Mesenchymal stem cell (in vitro differentiated cells and primary cell): ENCODE measurements around the gene KYAT1.
"Not testable (repeated sequence)": the region's sequence is repeated elsewhere in the genome, so short reads cannot be mapped to it uniquely, and the experiment has no call there.

ENCODE experiments used
- DNase-seq: peaks from one replicate; pipeline ENCODE4 v3.0.0-alpha.2; 2013
- H2AFZ ChIP-seq: one replicate; pipeline ENCODE4 v1.6.1; 2013; ENCODE audit warnings: low read depth, mild to moderate bottlenecking, control low read depth, inconsistent platforms, low read length, moderate library complexity
- H2AK5ac ChIP-seq: 2 replicates; pipeline ENCODE4 v1.6.1; 2013; ENCODE audit warnings: low read length, moderate library complexity, mild to moderate bottlenecking, inconsistent platforms; ENCODE audit not compliant: severe bottlenecking
- H2BK120ac ChIP-seq: one replicate; pipeline ENCODE4 v1.6.1; 2013; ENCODE audit warnings: low read depth, mild to moderate bottlenecking, inconsistent platforms, low read length, moderate library complexity
- H2BK12ac ChIP-seq, 2 experiments: one replicate each; pipeline ENCODE4 v1.6.1; 2013; ENCODE audit warnings: inconsistent platforms in 2 of 2, low read length in 2 of 2, mild to moderate bottlenecking in 2 of 2, moderate library complexity in 2 of 2, control low read depth in 1 of 2
- H2BK15ac ChIP-seq: one replicate; pipeline ENCODE4 v1.6.1; 2013; ENCODE audit warnings: mild to moderate bottlenecking, low read depth, inconsistent platforms; ENCODE audit not compliant: poor library complexity, severe bottlenecking
- H2BK5ac ChIP-seq: 2 replicates; pipeline ENCODE4 v1.6.1; 2013; ENCODE audit warnings: low read depth, mild to moderate bottlenecking, low read length, control low read depth, inconsistent platforms; ENCODE audit not compliant: poor library complexity, severe bottlenecking
- H3K14ac ChIP-seq, 2 experiments: one replicate each; pipeline ENCODE4 v1.6.1; 2013; ENCODE audit warnings: inconsistent platforms in 2 of 2, low read length in 2 of 2, control low read depth in 1 of 2, mild to moderate bottlenecking in 1 of 2, moderate library complexity in 1 of 2
- H3K18ac ChIP-seq, 2 experiments: one replicate each; pipeline ENCODE4 v1.6.1; 2013; ENCODE audit warnings: inconsistent platforms in 2 of 2, low read length in 2 of 2, control low read depth in 1 of 2, low read depth in 1 of 2, mild to moderate bottlenecking in 1 of 2
- H3K23ac ChIP-seq, 2 experiments: one replicate each; pipeline ENCODE4 v1.6.1; 2013; ENCODE audit warnings: inconsistent platforms in 2 of 2, low read length in 2 of 2, mild to moderate bottlenecking in 2 of 2, moderate library complexity in 2 of 2, control low read depth in 1 of 2
- H3K27ac ChIP-seq: 2 replicates; pipeline ENCODE4 v1.5.1; 2013; ENCODE audit warnings: mild to moderate bottlenecking, moderate library complexity, low read length, control low read depth, inconsistent platforms; ENCODE audit not compliant: poor library complexity, severe bottlenecking
- H3K27me3 ChIP-seq, 2 experiments: 2 replicates each; pipeline versions ENCODE4 v1.6.1 to v1.7.0; 2013; ENCODE audit warnings: low read length in 2 of 2, mild to moderate bottlenecking in 2 of 2, moderate library complexity in 2 of 2, control low read depth in 1 of 2, inconsistent platforms in 1 of 2; ENCODE audit not compliant: control insufficient read depth in 1 of 2, insufficient read depth in 1 of 2
- H3K36me3 ChIP-seq, 2 experiments: 2 replicates each; pipeline versions ENCODE4 v1.6.1 to v1.7.0; 2013; ENCODE audit warnings: low read length in 2 of 2, control low read depth in 1 of 2, inconsistent platforms in 1 of 2, low read depth in 1 of 2, mild to moderate bottlenecking in 1 of 2; ENCODE audit not compliant: insufficient read depth in 2 of 2, control insufficient read depth in 1 of 2
- H3K4ac ChIP-seq, 2 experiments: one replicate each; pipeline ENCODE4 v1.6.1; 2013; ENCODE audit warnings: inconsistent platforms in 2 of 2, low read length in 2 of 2, mild to moderate bottlenecking in 2 of 2, moderate library complexity in 2 of 2, control low read depth in 1 of 2, low read depth in 1 of 2
- H3K4me1 ChIP-seq: 2 replicates; pipeline ENCODE4 v1.6.1; 2013; ENCODE audit warnings: low read depth, low read length, control low read depth; ENCODE audit not compliant: control insufficient read depth, insufficient read depth
- H3K4me2 ChIP-seq: 2 replicates; pipeline ENCODE4 v1.6.1; 2013; ENCODE audit warnings: low read length, mild to moderate bottlenecking, inconsistent platforms; ENCODE audit not compliant: poor library complexity, severe bottlenecking
- H3K4me3 ChIP-seq, 2 experiments: 2 replicates each; pipeline versions ENCODE4 v1.5.1 to v1.7.0; 2013; ENCODE audit warnings: low read length in 2 of 2, mild to moderate bottlenecking in 2 of 2, control low read depth in 1 of 2, low read depth in 1 of 2; ENCODE audit not compliant: insufficient read depth in 1 of 2
- H3K79me1 ChIP-seq: replicated peaks from 2 replicates; pipeline ENCODE4 v1.6.1; 2013; ENCODE audit warnings: mild to moderate bottlenecking, control low read depth, low read length, inconsistent platforms; ENCODE audit not compliant: poor library complexity, severe bottlenecking
- H3K9ac ChIP-seq: 2 replicates; pipeline ENCODE4 v1.7.0; 2013; ENCODE audit warnings: mild to moderate bottlenecking, low read length, moderate library complexity
- H3K9me3 ChIP-seq: 2 replicates; pipeline ENCODE4 v1.7.0; 2013; ENCODE audit warnings: mild to moderate bottlenecking, low read length; ENCODE audit not compliant: control insufficient read depth
- H4K8ac ChIP-seq: one replicate; pipeline ENCODE4 v1.6.1; 2013; ENCODE audit warnings: inconsistent platforms, mild to moderate bottlenecking, low read length, moderate library complexity
- H4K91ac ChIP-seq: one replicate; pipeline ENCODE4 v1.6.1; 2013; ENCODE audit warnings: mild to moderate bottlenecking, low read length, inconsistent platforms
- WGBS: methylation state at CpG from one replicate; pipeline ENCODE4 v1.1.7; 2013; ENCODE audit warnings: mixed read lengths; 5-methylcytosine and 5-hydroxymethylcytosine counted together

The KYAT1 gene

GRCh38 chr9:128852646-128853045, 29.1 kb downstream of the KYAT1 start:
- H4K91ac ChIP-seq, H2BK5ac ChIP-seq, H3K4me1 ChIP-seq, H3K79me1 ChIP-seq, H3K23ac ChIP-seq, H4K8ac ChIP-seq, H3K18ac ChIP-seq, H3K9ac ChIP-seq, H3K27ac ChIP-seq, H2BK15ac ChIP-seq, H2AFZ ChIP-seq, H3K4me2 ChIP-seq, DNase-seq, H3K4ac ChIP-seq, H3K14ac ChIP-seq, H2BK12ac ChIP-seq, H2AK5ac ChIP-seq, H3K27me3 ChIP-seq, H2BK120ac ChIP-seq, H3K4me3 ChIP-seq, H3K36me3 ChIP-seq, H3K9me3 ChIP-seq: not testable (repeated sequence)
- 95% methylated on average over 1 of the region's 2 CpGs for WGBS

GRCh38 chr9:128851779-128852600, 29.8 kb downstream of the KYAT1 start:
- not testable (repeated sequence) for H2BK15ac ChIP-seq, H2BK12ac ChIP-seq, H2AK5ac ChIP-seq, H2BK120ac ChIP-seq, H3K18ac ChIP-seq, H3K79me1 ChIP-seq, H3K27me3 ChIP-seq, H2AFZ ChIP-seq, H3K9ac ChIP-seq, H3K36me3 ChIP-seq, H3K4me3 ChIP-seq, H3K23ac ChIP-seq, H4K91ac ChIP-seq, H3K4me1 ChIP-seq, H2BK5ac ChIP-seq, H3K4me2 ChIP-seq, H3K9me3 ChIP-seq, H3K27ac ChIP-seq, H3K14ac ChIP-seq, H3K4ac ChIP-seq
- peak; percentile 55 for DNase-seq
- peak overlapping the region; percentile 54 for H4K8ac ChIP-seq
- WGBS = 85% methylated on average over 9 of the region's 10 CpGs

GRCh38 chr9:128851024-128851423, 30.7 kb downstream of the KYAT1 start:
- 98% methylated on average over 8 of the region's 10 CpGs for WGBS
- not testable (repeated sequence) for H2BK15ac ChIP-seq

GRCh38 chr9:128847803-128848202, 33.9 kb downstream of the KYAT1 start:
- Histone ChIP-seq H3K4me1 (peaks cover 2% of the 10 kb centered on the region), H3K9me3 (peaks cover 5% of the 10 kb centered on the region), H2BK12ac (no peak overlapping the region), H2BK120ac (no peak overlapping the region), H4K91ac (no peak overlapping the region), H3K27me3 (no peaks in the 10 kb centered on the region), H3K27ac (no peak overlapping the region), H3K4me2 (no peak overlapping the region), H3K23ac (no peak overlapping the region), H2AFZ (no peak overlapping the region), H3K18ac (no peak overlapping the region), H2BK15ac (no peak overlapping the region), H2AK5ac (no peak overlapping the region), H3K4ac (no peak overlapping the region), H3K9ac (no peak overlapping the region), H3K79me1 (peaks cover 16% of the 10 kb centered on the region), H4K8ac (no peak overlapping the region), H3K36me3 (peaks cover 0 to 4% of the 10 kb centered on the region in 2 experiments), H2BK5ac (no peak overlapping the region), H3K14ac (no peak overlapping the region), H3K4me3 (no peak overlapping the region)
- WGBS = 89% methylated on average over 1 of the region's 1 CpG
- no peak for DNase-seq

More at GRCh38 chr9:128851024-128851423, 30.7 kb downstream of the KYAT1 start:
- not testable (repeated sequence) for H3K4me2 ChIP-seq, H4K91ac ChIP-seq, H3K27ac ChIP-seq, H3K27me3 ChIP-seq, DNase-seq, H3K36me3 ChIP-seq, H2BK120ac ChIP-seq, H2AK5ac ChIP-seq, H2BK5ac ChIP-seq, H2AFZ ChIP-seq, H3K9me3 ChIP-seq, H3K9ac ChIP-seq, H3K23ac ChIP-seq, H3K14ac ChIP-seq, H2BK12ac ChIP-seq, H3K18ac ChIP-seq, H4K8ac ChIP-seq, H3K4ac ChIP-seq, H3K4me3 ChIP-seq, H3K4me1 ChIP-seq
- H3K79me1 ChIP-seq = peaks cover 14% of the 10 kb centered on the region
